ENCODE measurements around the gene LCOR. TPM values are rescaled to one million over a fixed set of nuclear protein-coding genes. Genes with fewer than 3 reads are reported as not detected.

The LCOR gene
- total and polyA plus RNA-seq, 2 of the 4 experiments (the other 2 are of a cell fraction) = 3.7 to 36.9 TPM

GRCh38 chr10:96930469-96930868 lies 98.4 kb downstream of the LCOR start:
- POLR2A ChIA-PET (ENCODE audit: unreplicated experiment) = no interaction called here
- H2BK120ac ChIP-seq (ENCODE audit: low read depth, low read length) = no peak overlapping the region
- H4K5ac ChIP-seq (ENCODE audit: low read depth, low read length) = no peak overlapping the region
- no peak for DNase-seq
- H3K9me1 ChIP-seq (ENCODE audit: insufficient read depth, low read length) = no peaks in the 10 kb centered on the region
- WGBS, 2 experiments (ENCODE audit: extremely low coverage in 2 of 2, insufficient read length in 1 of 2) = no CpG with 5 or more reads among the region's 5 CpGs
- H3K79me1 ChIP-seq (ENCODE audit: low read depth in 1 of 2, low read length in 2 of 2) = peaks cover 33 to 58% of the 10 kb centered on the region in 2 experiments
- CTCF ChIA-PET = no interaction called here
- no peak for ATAC-seq (ENCODE audit: low read depth)
- no peak overlapping the region for H3K14ac ChIP-seq (replicated peaks; ENCODE audit: low read depth, low read length)
- H2AK5ac ChIP-seq (ENCODE audit: low read depth, low read length) = no peak overlapping the region
- no peaks in the 10 kb centered on the region for H3K9me3 ChIP-seq (ENCODE audit: control insufficient read depth, insufficient read depth, low read length)
- no peak overlapping the region for H2AK9ac ChIP-seq (replicated peaks; ENCODE audit: low read depth, low read length, poor library complexity)
- H2BK15ac ChIP-seq (ENCODE audit: low read depth, low read length) = no peak overlapping the region
- H2BK5ac ChIP-seq (ENCODE audit: low read depth, low read length, poor library complexity, severe bottlenecking) = no peak overlapping the region
- no peak overlapping the region for H3K23ac ChIP-seq (ENCODE audit: low read depth, low read length)
- no peak overlapping the region for H2AFZ ChIP-seq (replicated peaks; ENCODE audit: low read length, poor library complexity)
- no peak overlapping the region for H3K4ac ChIP-seq (ENCODE audit: low read depth, low read length)
- dilution Hi-C loops (cut with HindIII; ENCODE audit: low sequenced_read_pairs, unreplicated experiment) (no loop called here), intact Hi-C loops (cut with micrococcal nuclease) (no loop called here), in situ Hi-C loops (cut with MboI; ENCODE audit: low sequenced_read_pairs) (no loop called here)
- no TSS peak for BruUV-seq (replicated peaks)
- H4K91ac ChIP-seq (ENCODE audit: insufficient read depth, low read depth, low read length) = no peak overlapping the region
- no peak overlapping the region for H3K27ac ChIP-seq (ENCODE audit: insufficient read depth, low read length)
- H4K20me1 ChIP-seq (ENCODE audit: insufficient read depth, low read length) = peaks cover 9% of the 10 kb centered on the region; the same call in 1 of the 2 replicates
- no peak overlapping the region for H3K4me3 ChIP-seq (ENCODE audit: insufficient read depth, low read depth, low read length)
- H3K27me3 ChIP-seq (ENCODE audit: control insufficient read depth, insufficient read depth, low read length) = no peaks in the 10 kb centered on the region
- no peak overlapping the region for H3K4me2 ChIP-seq (ENCODE audit: low read depth, low read length)
- H2BK20ac ChIP-seq (ENCODE audit: low read depth, low read length) = no peak overlapping the region
- H3K36me3 ChIP-seq (ENCODE audit: control insufficient read depth, insufficient read depth, low read length) = peaks cover 6% of the 10 kb centered on the region
- no peak overlapping the region for H3K9ac ChIP-seq (ENCODE audit: low read depth, low read length)
- H3K56ac ChIP-seq (ENCODE audit: extremely low read depth, insufficient read depth, low read length) = no peak overlapping the region
- H3K18ac ChIP-seq (ENCODE audit: low read depth, low read length) = no peak overlapping the region
- H3K4me1 ChIP-seq (ENCODE audit: control insufficient read depth, insufficient read depth, low read length) = no peaks in the 10 kb centered on the region
- TF ChIP-seq, protein P1, sequence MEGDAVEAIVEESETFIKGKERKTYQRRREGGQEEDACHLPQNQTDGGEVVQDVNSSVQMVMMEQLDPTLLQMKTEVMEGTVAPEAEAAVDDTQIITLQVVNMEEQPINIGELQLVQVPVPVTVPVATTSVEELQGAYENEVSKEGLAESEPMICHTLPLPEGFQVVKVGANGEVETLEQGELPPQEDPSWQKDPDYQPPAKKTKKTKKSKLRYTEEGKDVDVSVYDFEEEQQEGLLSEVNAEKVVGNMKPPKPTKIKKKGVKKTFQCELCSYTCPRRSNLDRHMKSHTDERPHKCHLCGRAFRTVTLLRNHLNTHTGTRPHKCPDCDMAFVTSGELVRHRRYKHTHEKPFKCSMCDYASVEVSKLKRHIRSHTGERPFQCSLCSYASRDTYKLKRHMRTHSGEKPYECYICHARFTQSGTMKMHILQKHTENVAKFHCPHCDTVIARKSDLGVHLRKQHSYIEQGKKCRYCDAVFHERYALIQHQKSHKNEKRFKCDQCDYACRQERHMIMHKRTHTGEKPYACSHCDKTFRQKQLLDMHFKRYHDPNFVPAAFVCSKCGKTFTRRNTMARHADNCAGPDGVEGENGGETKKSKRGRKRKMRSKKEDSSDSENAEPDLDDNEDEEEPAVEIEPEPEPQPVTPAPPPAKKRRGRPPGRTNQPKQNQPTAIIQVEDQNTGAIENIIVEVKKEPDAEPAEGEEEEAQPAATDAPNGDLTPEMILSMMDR (conservative IDR thresholded peaks at IDR 0.05; ENCODE audit: low read depth, low read length) = no peak
- no peak for TF ChIP-seq FOS (IDR thresholded peaks at IDR 0.05; ENCODE audit: low read depth, low read length)
- TF ChIP-seq, protein P2, sequence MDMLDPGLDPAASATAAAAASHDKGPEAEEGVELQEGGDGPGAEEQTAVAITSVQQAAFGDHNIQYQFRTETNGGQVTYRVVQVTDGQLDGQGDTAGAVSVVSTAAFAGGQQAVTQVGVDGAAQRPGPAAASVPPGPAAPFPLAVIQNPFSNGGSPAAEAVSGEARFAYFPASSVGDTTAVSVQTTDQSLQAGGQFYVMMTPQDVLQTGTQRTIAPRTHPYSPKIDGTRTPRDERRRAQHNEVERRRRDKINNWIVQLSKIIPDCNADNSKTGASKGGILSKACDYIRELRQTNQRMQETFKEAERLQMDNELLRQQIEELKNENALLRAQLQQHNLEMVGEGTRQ (IDR thresholded peaks at IDR 0.05; ENCODE audit: low read depth, low read length) = no peak
- no peak for TF ChIP-seq RAD21 (IDR thresholded peaks at IDR 0.05; ENCODE audit: low read length)
- TF ChIP-seq MAFK (IDR thresholded peaks at IDR 0.05; ENCODE audit: low read depth, low read length) = no peak
- TF ChIP-seq RCOR1 (IDR thresholded peaks at IDR 0.05; ENCODE audit: insufficient replicate concordance, low read length) = no peak
- TF ChIP-seq BHLHE40 (IDR thresholded peaks at IDR 0.05; ENCODE audit: low read depth, low read length) = no peak
- TF ChIP-seq CEBPB (IDR thresholded peaks at IDR 0.05; ENCODE audit: low read depth, low read length) = no peak
- TF ChIP-seq CHD1 (IDR thresholded peaks at IDR 0.05; ENCODE audit: low read depth, low read length) = no peak
- no peak for TF ChIP-seq MAZ (IDR thresholded peaks at IDR 0.05; ENCODE audit: borderline replicate concordance, low read depth, low read length)
- no peak for TF ChIP-seq RFX5 (IDR thresholded peaks at IDR 0.05; ENCODE audit: low read depth, low read length)
- TF ChIP-seq POLR2A (IDR thresholded peaks at IDR 0.05; ENCODE audit: low read depth, low read length) = no peak
- TF ChIP-seq MXI1 (IDR thresholded peaks at IDR 0.05; ENCODE audit: borderline replicate concordance, low read depth, low read length) = no peak
- no peak for TF ChIP-seq ELK1 (IDR thresholded peaks at IDR 0.05; ENCODE audit: borderline replicate concordance, low read depth, low read length)
- no peak for TF ChIP-seq SMC3 (IDR thresholded peaks at IDR 0.05; ENCODE audit: low read depth, low read length)
- no peak for TF ChIP-seq NFE2L2 (IDR thresholded peaks at IDR 0.05; ENCODE audit: low read depth, low read length)
- H4K8ac ChIP-seq (ENCODE audit: low read depth in 2 of 2, low read length in 2 of 2) = no peak overlapping the region

All from IMR-90 (cell line).